H1 (cell line): ENCODE measurements around the gene NPIPA1. TPM values are rescaled to one million over a fixed set of nuclear protein-coding genes. Genes with fewer than 3 reads are reported as not detected.
"Not testable (repeated sequence)": the region's sequence is repeated elsewhere in the genome, so short reads cannot be mapped to it uniquely, and the experiment has no call there.

Experiments used
- CTCF ChIA-PET: fragments of 300-600 bp; sonication (Branson Sonifier 250); formaldehyde crosslinking; loops from one replicate; lab custom pipeline; 2021; ENCODE audit not compliant: partially characterized antibody; lab: Charles Lee
- POLR2A ChIA-PET: fragments of 300-600 bp; sonication (Branson Sonifier 250); formaldehyde crosslinking; loops from one replicate; lab custom pipeline; 2021; ENCODE audit warnings: inconsistent platforms; ENCODE audit not compliant: partially characterized antibody; lab: Charles Lee
- DNase-seq, 2 experiments: peaks; one replicate each; pipeline versions ENCODE4 v3.0.0 to v3.0.0-alpha.2; 2010 to 2022; ENCODE audit warnings: low spot score in 2 of 2, low read depth in 1 of 2, mixed read lengths in 1 of 2
- FAIRE-seq: peaks from 2 replicates; lab custom pipeline; 2011; peaks lifted over from hg19 to GRCh38; lab: Jason Lieb, UNC
- H2AFZ ChIP-seq: 2 replicates; pipeline ENCODE4 v1.8.1; 2012; ENCODE audit warnings: low read length, inconsistent platforms
- H2AK5ac ChIP-seq: 2 replicates; pipeline ENCODE4 v1.6.1; 2013; ENCODE audit warnings: low read depth, low read length
- H2BK120ac ChIP-seq: replicated peaks from 2 replicates; pipeline ENCODE3; 2013; ENCODE audit warnings: low read depth, low read length, inconsistent platforms
- H2BK12ac ChIP-seq: 2 replicates; pipeline ENCODE4 v1.6.1; 2013; ENCODE audit warnings: low read depth, low read length
- H2BK15ac ChIP-seq: 2 replicates; pipeline ENCODE4 v1.6.1; 2013; ENCODE audit warnings: low read length
- H2BK20ac ChIP-seq: 2 replicates; pipeline ENCODE4 v1.6.1; 2013; ENCODE audit warnings: low read length
- H2BK5ac ChIP-seq: 2 replicates; pipeline ENCODE4 v1.6.1; 2013; ENCODE audit warnings: low read depth, low read length
- H3K14ac ChIP-seq: 2 replicates; pipeline ENCODE4 v1.6.1; 2013; ENCODE audit warnings: inconsistent platforms; ENCODE audit not compliant: insufficient read length
- H3K18ac ChIP-seq: 2 replicates; pipeline ENCODE4 v1.6.1; 2013; ENCODE audit warnings: low read length; ENCODE audit errors: extremely low read depth
- H3K23ac ChIP-seq: 2 replicates; pipeline ENCODE4 v1.6.1; 2013; ENCODE audit warnings: inconsistent platforms; ENCODE audit not compliant: insufficient read length
- H3K23me2 ChIP-seq: 2 replicates; pipeline ENCODE4 v1.6.1; 2013; ENCODE audit warnings: low read depth, low read length
- H3K27ac ChIP-seq: 2 replicates; pipeline ENCODE4 v1.6.1; 2011; ENCODE audit warnings: low read depth, low read length, inconsistent platforms
- H3K27me3 ChIP-seq, 4 experiments: replicated peaks in 1 of 4; 1 replicate in 1 of 4; 2 replicates in 3 of 4; pipeline versions ENCODE4 v1.6.1 to v1.8.1; 2011 to 2013; ENCODE audit warnings: low read length in 3 of 4, mild to moderate bottlenecking in 3 of 4, inconsistent platforms in 2 of 4, mixed read lengths in 2 of 4, moderate library complexity in 1 of 4; ENCODE audit not compliant: control insufficient read depth in 3 of 4, insufficient read depth in 3 of 4; ENCODE audit errors: extremely low read depth in 1 of 4
- H3K36me3 ChIP-seq, 4 experiments: 2 replicates each; pipeline versions ENCODE4 v1.6.1 to v1.8.1; 2011 to 2013; ENCODE audit warnings: mild to moderate bottlenecking in 4 of 4, low read length in 3 of 4, moderate library complexity in 2 of 4, control low read depth in 1 of 4, inconsistent platforms in 1 of 4; ENCODE audit not compliant: insufficient read depth in 4 of 4, control insufficient read depth in 2 of 4
- H3K4ac ChIP-seq: replicated peaks from 2 replicates; pipeline ENCODE3; 2013; ENCODE audit warnings: low read length, low read depth, mixed read lengths, inconsistent platforms; ENCODE audit not compliant: insufficient read length
- H3K4me1 ChIP-seq, 4 experiments: replicated peaks in 1 of 4; 1 replicate in 1 of 4; 2 replicates in 3 of 4; pipeline versions ENCODE4 v1.6.1 to v1.8.1; 2011 to 2013; ENCODE audit warnings: low read length in 3 of 4, inconsistent platforms in 2 of 4, mixed read lengths in 1 of 4; ENCODE audit not compliant: insufficient read depth in 4 of 4, control insufficient read depth in 3 of 4
- H3K4me2 ChIP-seq, 2 experiments: 2 replicates each; pipeline versions ENCODE4 v1.6.1 to v1.8.1; 2011 to 2013; ENCODE audit warnings: low read depth in 2 of 2, low read length in 2 of 2, control low read depth in 1 of 2, inconsistent platforms in 1 of 2, mild to moderate bottlenecking in 1 of 2; ENCODE audit not compliant: insufficient read depth in 1 of 2
- H3K4me3 ChIP-seq, 4 experiments: fragments of 200-600, 300-600 bp in 1 of 4; sonication (generic), shearing (Covaris generic), sonication (Bioruptor Twin) in 1 of 4; 2 replicates each; pipeline versions ENCODE4 v1.5.1 to v1.8.1; 2011 to 2016; ENCODE audit warnings: low read length in 4 of 4, low read depth in 3 of 4, control low read depth in 2 of 4, inconsistent platforms in 2 of 4, mild to moderate bottlenecking in 2 of 4, mixed read lengths in 1 of 4, moderate library complexity in 1 of 4; ENCODE audit not compliant: insufficient read depth in 2 of 4; ENCODE audit errors: extremely low read depth in 1 of 4
- H3K56ac ChIP-seq: replicated peaks from 2 replicates; pipeline ENCODE3; 2013; ENCODE audit warnings: low read depth, mild to moderate bottlenecking, mixed read lengths, low read length, inconsistent platforms; ENCODE audit not compliant: insufficient read length
- H3K79me1 ChIP-seq: 2 replicates; pipeline ENCODE4 v1.6.1; 2013; ENCODE audit warnings: low read depth, low read length, control low read depth
- H3K79me2 ChIP-seq, 2 experiments: 2 replicates each; pipeline versions ENCODE4 v1.6.1 to v1.8.1; 2012 to 2013; ENCODE audit warnings: low read length in 2 of 2, mild to moderate bottlenecking in 2 of 2, inconsistent platforms in 1 of 2; ENCODE audit not compliant: insufficient read depth in 2 of 2, control insufficient read depth in 1 of 2
- H3K9ac ChIP-seq, 4 experiments: replicated peaks in 1 of 4; 1 replicate in 1 of 4; 2 replicates in 3 of 4; pipeline versions ENCODE4 v1.6.1 to v1.8.1; 2011 to 2013; ENCODE audit warnings: low read depth in 3 of 4, low read length in 3 of 4, control low read depth in 2 of 4, mild to moderate bottlenecking in 2 of 4, moderate library complexity in 2 of 4, inconsistent platforms in 1 of 4; ENCODE audit errors: extremely low read depth in 1 of 4
- H3K9me3 ChIP-seq, 2 experiments: 2 replicates each; pipeline versions ENCODE4 v1.6.1 to v1.8.1; 2012 to 2013; ENCODE audit warnings: mild to moderate bottlenecking in 2 of 2, moderate library complexity in 2 of 2, control low read depth in 1 of 2, inconsistent platforms in 1 of 2, low read depth in 1 of 2, low read length in 1 of 2, mixed read lengths in 1 of 2; ENCODE audit not compliant: insufficient read depth in 2 of 2
- H4K20me1 ChIP-seq, 2 experiments: replicated peaks in 1 of 2; 2 replicates each; pipeline versions ENCODE3 to v1.8.1; 2011 to 2013; ENCODE audit warnings: inconsistent platforms in 2 of 2, low read length in 2 of 2, mild to moderate bottlenecking in 1 of 2; ENCODE audit not compliant: insufficient read depth in 2 of 2, control insufficient read depth in 1 of 2
- H4K5ac ChIP-seq: 2 replicates; pipeline ENCODE4 v1.6.1; 2013; ENCODE audit warnings: low read length, low read depth, mixed read lengths, inconsistent platforms; ENCODE audit not compliant: insufficient read length
- H4K8ac ChIP-seq: 2 replicates; pipeline ENCODE4 v1.8.0; 2013; ENCODE audit warnings: mild to moderate bottlenecking, moderate library complexity, low read length, inconsistent platforms; ENCODE audit not compliant: insufficient read depth; ENCODE audit errors: extremely low read depth
- H4K91ac ChIP-seq: replicated peaks from 2 replicates; pipeline ENCODE3; 2013; ENCODE audit warnings: low read length, mixed read lengths, inconsistent platforms; ENCODE audit not compliant: insufficient read length
- WGBS, 2 experiments: shearing (Covaris generic) in 1 of 2; methylation state at CpG; one replicate each; pipeline versions ENCODE4 v1.1.6 to v1.1.7; 2013 to 2015; ENCODE audit warnings: low lambda C conversion rate in 2 of 2, mixed read lengths in 2 of 2, inconsistent platforms in 1 of 2, low coverage in 1 of 2, missing lambda C conversion rate in 1 of 2; ENCODE audit not compliant: insufficient replicate concordance in 2 of 2, insufficient coverage in 1 of 2, insufficient read length in 1 of 2; ENCODE audit errors: extremely low coverage in 1 of 2, missing lambda C conversion rate in 1 of 2; 5-methylcytosine and 5-hydroxymethylcytosine counted together
- polyA plus RNA-seq, 7 experiments: library from polyadenylated mRNA; depleted of rRNA in 3 of 7; stranded (reverse) in 5 of 7; unstranded in 2 of 7; fragments of >200 nt in 5 of 7; fragments of 200-250 nt in 2 of 7; gene quantifications; 1 replicate in 5 of 7; 2 replicates in 1 of 7; 4 replicates in 1 of 7; pipeline versions ENCODE4 v1.2.1 to v1.2.3, GENCODE V29; 2011 to 2013; ENCODE audit warnings: missing spikeins in 2 of 7, mixed read lengths in 2 of 7
- total RNA-seq: library from RNA; stranded (reverse); fragmentation: NEBNext Ultra II Directional; extraction: Animal tissue kit (Norgen Biotek cat#: 25700); gene quantifications from 2 replicates; pipeline ENCODE4 v1.2.1, GENCODE V29; 2021

The NPIPA1 gene
- total and polyA plus RNA-seq, 2 of the 8 experiments (the other 6 are each of a cell fraction or from before 2014, with no cell fraction given), result 60.0 to 97.8 TPM

- H2BK20ac ChIP-seq, H4K20me1 ChIP-seq, H3K4me1 ChIP-seq, CTCF ChIA-PET, H3K4me2 ChIP-seq, H3K4ac ChIP-seq, H4K8ac ChIP-seq, H3K23me2 ChIP-seq, H4K5ac ChIP-seq, H3K4me3 ChIP-seq, H2BK5ac ChIP-seq, H3K23ac ChIP-seq, H3K79me1 ChIP-seq, H3K36me3 ChIP-seq, H2BK120ac ChIP-seq, H4K91ac ChIP-seq, H3K56ac ChIP-seq, POLR2A ChIA-PET, H3K27me3 ChIP-seq, H2BK15ac ChIP-seq, FAIRE-seq, DNase-seq, H3K18ac ChIP-seq, H3K9me3 ChIP-seq, H2AFZ ChIP-seq, H3K9ac ChIP-seq, H3K27ac ChIP-seq, H2AK5ac ChIP-seq, H3K79me2 ChIP-seq, H2BK12ac ChIP-seq, H3K14ac ChIP-seq: not testable (repeated sequence)
- 91% methylated on average over 4 of the region's 6 CpGs; no CpG with 5 or more reads in 1 of the 2 experiments for WGBS, 2 experiments
Observed at GRCh38 chr16:14892111-14892510, 45.1 kb upstream of the NPIPA1 start.

DNA sequence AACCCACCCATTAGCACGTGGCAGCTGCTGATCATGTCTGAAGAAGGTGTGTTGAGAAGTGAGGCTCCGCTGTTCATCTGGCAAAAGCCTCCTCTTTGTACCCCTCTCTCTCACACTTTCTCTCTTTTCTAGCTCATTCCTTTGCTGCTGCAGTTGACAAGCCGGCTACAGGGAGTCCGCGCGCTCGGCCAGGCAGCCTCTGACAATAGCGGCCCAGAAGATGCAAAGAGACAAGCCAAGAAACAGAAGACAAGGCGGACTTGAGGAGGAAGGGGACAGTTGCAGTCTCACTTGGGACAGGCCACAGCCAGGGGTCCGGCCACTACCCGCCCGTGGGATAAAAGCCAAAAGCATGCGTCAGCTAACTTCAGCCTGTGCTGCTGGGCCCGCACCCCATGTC lies 41.9 kb upstream of the NPIPA1 start:
- FAIRE-seq, H2AK5ac ChIP-seq, POLR2A ChIA-PET, H3K36me3 ChIP-seq, H3K4me3 ChIP-seq, H3K14ac ChIP-seq, H4K5ac ChIP-seq, H3K27ac ChIP-seq, H4K8ac ChIP-seq, H2BK120ac ChIP-seq, H3K4me2 ChIP-seq, H3K79me1 ChIP-seq, H3K27me3 ChIP-seq, H3K56ac ChIP-seq, H2BK15ac ChIP-seq, H2BK20ac ChIP-seq, H4K20me1 ChIP-seq, H3K4ac ChIP-seq, H3K9me3 ChIP-seq, H3K79me2 ChIP-seq, CTCF ChIA-PET, H2BK5ac ChIP-seq, H3K9ac ChIP-seq, H4K91ac ChIP-seq, H2AFZ ChIP-seq, DNase-seq, H3K18ac ChIP-seq, H3K23me2 ChIP-seq, H3K23ac ChIP-seq, H3K4me1 ChIP-seq, H2BK12ac ChIP-seq: not testable (repeated sequence)
- WGBS, 2 experiments, result 90% methylated on average over 11 of the region's 14 CpGs; no CpG with 5 or more reads in 1 of the 2 experiments
